ENCODE data around the gene EEF2K. TPM values are rescaled to one million over a fixed set of nuclear protein-coding genes. Genes with fewer than 3 reads are reported as not detected.

EEF2K gene
- total and polyA plus RNA-seq, 2 of the 13 experiments (the other 11 are each of a cell fraction or from before 2014, with no cell fraction given) = 22.0 to 23.8 TPM

GRCh38 chr16:22297871-22298733 lies 92.0 kb downstream of the EEF2K start (continued):
- TF ChIP-seq ZNF512B (CRISPR knock-in tag; IDR thresholded peaks at IDR 0.05; ENCODE audit: borderline replicate concordance) (peak; percentile 18), FOXA1 (IDR thresholded peaks at IDR 0.05) (no peak), FOXA1 (CRISPR knock-in tag; IDR thresholded peaks at IDR 0.05) (peak; percentile 80), SMAD1 (CRISPR knock-in tag; IDR thresholded peaks at IDR 0.05; ENCODE audit: borderline replicate concordance, low read depth) (no peak), HNF4G (IDR thresholded peaks at IDR 0.05; ENCODE audit: borderline replicate concordance, low read depth, low read length) (no peak), HNF4G (CRISPR knock-in tag; IDR thresholded peaks at IDR 0.05; ENCODE audit: borderline replicate concordance, low read depth) (no peak; the same call in 1 of the 2 replicates), SP4 (CRISPR knock-in tag; IDR thresholded peaks at IDR 0.05) (no peak), ZMYM4 (CRISPR knock-in tag; IDR thresholded peaks at IDR 0.05) (peak; percentile 61), NONO (IDR thresholded peaks at IDR 0.05) (no peak), NONO (CRISPR knock-in tag; conservative IDR thresholded peaks at IDR 0.05) (no peak), ATF5 (CRISPR knock-in tag; IDR thresholded peaks at IDR 0.05; ENCODE audit: low read depth) (no peak), ZNF564 (CRISPR knock-in tag; IDR thresholded peaks at IDR 0.05) (no peak), ZNF616 (CRISPR knock-in tag; IDR thresholded peaks at IDR 0.05; ENCODE audit: low read depth) (no peak), ZNF263 (CRISPR knock-in tag; IDR thresholded peaks at IDR 0.05) (peak; percentile 73), CCDC6 (CRISPR knock-in tag; IDR thresholded peaks at IDR 0.05) (no peak), ZNF816 (CRISPR knock-in tag; IDR thresholded peaks at IDR 0.05; ENCODE audit: borderline replicate concordance) (no peak), ATF2 (CRISPR knock-in tag; IDR thresholded peaks at IDR 0.05) (peak; percentile 49; the same call in 1 of the 2 replicates), TRIM22 (IDR thresholded peaks at IDR 0.05) (no peak), ZNF10 (CRISPR knock-in tag; IDR thresholded peaks at IDR 0.05; ENCODE audit: borderline replicate concordance, low read depth) (no peak), ZNF567 (CRISPR knock-in tag; IDR thresholded peaks at IDR 0.05; ENCODE audit: borderline replicate concordance) (no peak; the same call in 1 of the 2 replicates), PLRG1 (conservative IDR thresholded peaks at IDR 0.05) (no peak), U2AF1 (optimal IDR thresholded peaks at IDR 0.05; ENCODE audit: low read depth, low read length) (no peak), MTA1 (CRISPR knock-in tag; IDR thresholded peaks at IDR 0.05; ENCODE audit: borderline replicate concordance) (no peak), ZNF891 (CRISPR knock-in tag; IDR thresholded peaks at IDR 0.05) (0 out of 2 replicates have a peak, but pooled peaks have one; percentile 10)

Measured in HepG2 (cell line).